Lower leg skin (tissue), 3 donors: ENCODE results near the gene LIX1L.

ENCODE experiments used
- CTCF ChIP-seq, 3 donors: fragments of 450-650 bp; IDR thresholded peaks; one replicate each; pipeline ENCODE4 v1.5.1; 2016; ENCODE audit warnings: antibody characterized with exemption in 3 of 3, mild to moderate bottlenecking in 3 of 3, moderate library complexity in 2 of 3
- POLR2A ChIP-seq, 2 donors: fragments of 450-650 bp; IDR thresholded peaks; one replicate each; pipeline ENCODE4 v1.6.1; 2016 to 2017; ENCODE audit warnings: antibody characterized with exemption in 2 of 2, mild to moderate bottlenecking in 1 of 2, moderate library complexity in 1 of 2

GRCh38 chr1:145884675-145885074 is 73.1 kb downstream of the LIX1L start:
- TF ChIP-seq CTCF (IDR thresholded peaks at IDR 0.05) (no peak), POLR2A (IDR thresholded peaks at IDR 0.05) (no peak)
